ENCODE measurements around the gene VASH1.

- TF ChIP-seq CTCF (IDR thresholded peaks at IDR 0.05; ENCODE audit: insufficient read depth, low read depth, low read length) (no peak), EZH2 (IDR thresholded peaks at IDR 0.05; ENCODE audit: insufficient read depth, low read length) (no peak)
Measured at GRCh38 chr14:76808011-76808410, 46.7 kb downstream of the VASH1 start.
